Measurements from ENCODE around the gene IL17A.
A peak's percentile ranks its signal among the peaks of the same experiment; 100 is the strongest.

The IL17A gene

GRCh38 chr6:52155791-52156576 lies 30.2 kb upstream of the IL17A start:
- TF ChIP-seq CTCF (IDR thresholded peaks at IDR 0.05; ENCODE audit: insufficient read depth, missing control alignments), result no peak
- DNase-seq (ENCODE audit: insufficient read length, low spot score) (no peak), FAIRE-seq (no peak)

- no peak for TF ChIP-seq CTCF (IDR thresholded peaks at IDR 0.05; ENCODE audit: insufficient read depth, missing control alignments)
- no peak for FAIRE-seq
- no peak for DNase-seq (ENCODE audit: insufficient read length, low spot score)
Measured at GRCh38 chr6:52157301-52157941, 28.8 kb upstream of the IL17A start.

GRCh38 chr6:52160472-52161104 lies 25.6 kb upstream of the IL17A start:
- FAIRE-seq, result no peak
- TF ChIP-seq CTCF (IDR thresholded peaks at IDR 0.05; ENCODE audit: insufficient read depth, missing control alignments), result no peak
- no peak for DNase-seq (ENCODE audit: insufficient read length, low spot score)

- no peak for FAIRE-seq
- no peak for DNase-seq (ENCODE audit: insufficient read length, low spot score)
- TF ChIP-seq CTCF (IDR thresholded peaks at IDR 0.05; ENCODE audit: insufficient read depth, missing control alignments), result no peak
Measured at GRCh38 chr6:52161689-52162438, 24.3 kb upstream of the IL17A start.

- DNase-seq (ENCODE audit: insufficient read length, low spot score), result no peak
- no peak for FAIRE-seq
- peak; percentile 54 for TF ChIP-seq CTCF (IDR thresholded peaks at IDR 0.05; ENCODE audit: insufficient read depth, missing control alignments)
Measured at GRCh38 chr6:52162940-52163908, 23.0 kb upstream of the IL17A start.
